ENCODE data around the gene ANKRD42. TPM values are rescaled to one million over a fixed set of nuclear protein-coding genes. Genes with fewer than 3 reads are reported as not detected.

The ANKRD42 gene
- total and polyA plus RNA-seq, 9 of the 15 experiments (the other 6 are each of a cell fraction or from before 2014, with no cell fraction given), result 2.8 to 9.1 (median 6.1) TPM

DNA sequence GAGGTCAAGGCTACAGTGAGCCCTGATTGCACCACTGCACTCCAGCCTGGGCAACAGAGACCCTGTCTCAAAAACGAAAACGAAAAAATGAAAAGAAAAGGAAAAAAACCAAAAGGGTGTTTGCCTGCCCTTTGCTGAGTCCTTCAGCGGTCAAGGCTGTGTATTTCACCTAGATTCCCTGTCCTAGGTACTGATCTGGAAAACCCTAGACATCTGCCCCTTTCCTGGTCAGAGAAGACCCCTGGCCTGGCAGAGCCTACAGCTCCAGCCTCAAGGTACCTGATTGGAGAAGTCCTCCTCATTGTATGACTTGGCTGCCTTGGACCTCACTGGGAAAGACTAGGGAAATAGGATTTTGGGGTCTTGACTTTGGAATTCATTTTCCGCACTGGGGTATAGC, 100.7 kb downstream of the ANKRD42 start:
- Histone ChIP-seq H4K20me1 (replicated peaks; ENCODE audit: control insufficient read depth, insufficient read depth, low read length) (no peaks in the 10 kb centered on the region; the same call in 1 of the 2 replicates), H3K36me3 (ENCODE audit: control insufficient read depth, insufficient read depth, low read length) (no peaks in the 10 kb centered on the region), H2AFZ (ENCODE audit: low read depth, low read length) (no peak overlapping the region), H3K79me2 (ENCODE audit: control insufficient read depth, insufficient read depth, low read length) (no peaks in the 10 kb centered on the region), H3K4me2 (ENCODE audit: insufficient read depth, low read length) (no peak overlapping the region), H3K9me1 (ENCODE audit: control insufficient read depth, insufficient read depth, low read length) (no peaks in the 10 kb centered on the region), H3K4me1 (replicated peaks in 1 of 2; ENCODE audit: control insufficient read depth in 2 of 2, insufficient read depth in 2 of 2, low read length in 2 of 2) (no peaks in the 10 kb centered on the region; a peak in 1 of 5 replicates), H3K9ac (ENCODE audit: insufficient read depth in 1 of 2, low read depth in 2 of 2, low read length in 2 of 2) (no peak overlapping the region), H3K4me3 (no peak overlapping the region), H3K27me3 (ENCODE audit: control insufficient read depth in 2 of 2, insufficient read depth in 2 of 2, low read length in 2 of 2) (peaks cover 0 to 5% of the 10 kb centered on the region in 2 experiments; a peak in 4 of 5 replicates), H3K9me3 (replicated peaks; ENCODE audit: control insufficient read depth, insufficient read depth, low read depth, low read length) (no peaks in the 10 kb centered on the region), H3K27ac (ENCODE audit: extremely low read depth, low read depth, low read length) (no peak overlapping the region)
- ATAC-seq, result peak; percentile 51; the same call in 2 of the 3 replicates
- TF ChIP-seq, protein P1, sequence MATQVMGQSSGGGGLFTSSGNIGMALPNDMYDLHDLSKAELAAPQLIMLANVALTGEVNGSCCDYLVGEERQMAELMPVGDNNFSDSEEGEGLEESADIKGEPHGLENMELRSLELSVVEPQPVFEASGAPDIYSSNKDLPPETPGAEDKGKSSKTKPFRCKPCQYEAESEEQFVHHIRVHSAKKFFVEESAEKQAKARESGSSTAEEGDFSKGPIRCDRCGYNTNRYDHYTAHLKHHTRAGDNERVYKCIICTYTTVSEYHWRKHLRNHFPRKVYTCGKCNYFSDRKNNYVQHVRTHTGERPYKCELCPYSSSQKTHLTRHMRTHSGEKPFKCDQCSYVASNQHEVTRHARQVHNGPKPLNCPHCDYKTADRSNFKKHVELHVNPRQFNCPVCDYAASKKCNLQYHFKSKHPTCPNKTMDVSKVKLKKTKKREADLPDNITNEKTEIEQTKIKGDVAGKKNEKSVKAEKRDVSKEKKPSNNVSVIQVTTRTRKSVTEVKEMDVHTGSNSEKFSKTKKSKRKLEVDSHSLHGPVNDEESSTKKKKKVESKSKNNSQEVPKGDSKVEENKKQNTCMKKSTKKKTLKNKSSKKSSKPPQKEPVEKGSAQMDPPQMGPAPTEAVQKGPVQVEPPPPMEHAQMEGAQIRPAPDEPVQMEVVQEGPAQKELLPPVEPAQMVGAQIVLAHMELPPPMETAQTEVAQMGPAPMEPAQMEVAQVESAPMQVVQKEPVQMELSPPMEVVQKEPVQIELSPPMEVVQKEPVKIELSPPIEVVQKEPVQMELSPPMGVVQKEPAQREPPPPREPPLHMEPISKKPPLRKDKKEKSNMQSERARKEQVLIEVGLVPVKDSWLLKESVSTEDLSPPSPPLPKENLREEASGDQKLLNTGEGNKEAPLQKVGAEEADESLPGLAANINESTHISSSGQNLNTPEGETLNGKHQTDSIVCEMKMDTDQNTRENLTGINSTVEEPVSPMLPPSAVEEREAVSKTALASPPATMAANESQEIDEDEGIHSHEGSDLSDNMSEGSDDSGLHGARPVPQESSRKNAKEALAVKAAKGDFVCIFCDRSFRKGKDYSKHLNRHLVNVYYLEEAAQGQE (IDR thresholded peaks at IDR 0.05; ENCODE audit: borderline replicate concordance), result peak; percentile 70
- TF ChIP-seq, protein P1 (CRISPR knock-in tag; IDR thresholded peaks at IDR 0.05; ENCODE audit: low read depth), result no peak
- TF ChIP-seq, protein P2, sequence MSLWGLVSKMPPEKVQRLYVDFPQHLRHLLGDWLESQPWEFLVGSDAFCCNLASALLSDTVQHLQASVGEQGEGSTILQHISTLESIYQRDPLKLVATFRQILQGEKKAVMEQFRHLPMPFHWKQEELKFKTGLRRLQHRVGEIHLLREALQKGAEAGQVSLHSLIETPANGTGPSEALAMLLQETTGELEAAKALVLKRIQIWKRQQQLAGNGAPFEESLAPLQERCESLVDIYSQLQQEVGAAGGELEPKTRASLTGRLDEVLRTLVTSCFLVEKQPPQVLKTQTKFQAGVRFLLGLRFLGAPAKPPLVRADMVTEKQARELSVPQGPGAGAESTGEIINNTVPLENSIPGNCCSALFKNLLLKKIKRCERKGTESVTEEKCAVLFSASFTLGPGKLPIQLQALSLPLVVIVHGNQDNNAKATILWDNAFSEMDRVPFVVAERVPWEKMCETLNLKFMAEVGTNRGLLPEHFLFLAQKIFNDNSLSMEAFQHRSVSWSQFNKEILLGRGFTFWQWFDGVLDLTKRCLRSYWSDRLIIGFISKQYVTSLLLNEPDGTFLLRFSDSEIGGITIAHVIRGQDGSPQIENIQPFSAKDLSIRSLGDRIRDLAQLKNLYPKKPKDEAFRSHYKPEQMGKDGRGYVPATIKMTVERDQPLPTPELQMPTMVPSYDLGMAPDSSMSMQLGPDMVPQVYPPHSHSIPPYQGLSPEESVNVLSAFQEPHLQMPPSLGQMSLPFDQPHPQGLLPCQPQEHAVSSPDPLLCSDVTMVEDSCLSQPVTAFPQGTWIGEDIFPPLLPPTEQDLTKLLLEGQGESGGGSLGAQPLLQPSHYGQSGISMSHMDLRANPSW (CRISPR knock-in tag; IDR thresholded peaks at IDR 0.05), result no peak
- no peak for DNase-seq (ENCODE audit: extremely low read depth in 1 of 4, low spot score in 3 of 4)
- in situ Hi-C loops (cut with MboI), result no loop called here
- intact Hi-C loops (cut with micrococcal nuclease), result loop anchor here (5.0 kb wide), 1 partner anchor 428 kb away; no protein-coding TSS in a partner anchor
- ChIA-PET POLR2A (interaction anchor here (0.6 to 1.5 kb wide), 2 partner anchors 13 to 152 kb away, joined by 3 to 6 read pairs; no protein-coding TSS in a partner anchor), CTCF (ENCODE audit: low intra/inter-chr PET ratio) (no interaction called here)
- no peak for FAIRE-seq
- WGBS (ENCODE audit: insufficient coverage, low coverage, missing lambda C conversion rate), result 14% methylated on average over 4 of the region's 4 CpGs
- BruUV-seq (replicated peaks), result no TSS peak
